Activated naive CD8-positive, alpha-beta T cell treated with anti-CD3 and anti-CD28 coated beads for 36 hours (primary cell): ENCODE measurements around the gene NASP. TPM values are rescaled to one million over a fixed set of nuclear protein-coding genes. Genes with fewer than 3 reads are reported as not detected.

Experiments
- DNase-seq: peaks from one replicate; pipeline ENCODE4 v3.0.0; 2021
- H3K27ac Mint-ChIP-seq: one replicate; pipeline ENCODE4 v1.8.0; 2022; ENCODE audit warnings: mild to moderate bottlenecking, moderate library complexity, mixed read lengths
- H3K27me3 Mint-ChIP-seq: one replicate; pipeline ENCODE4 v1.8.0; 2022; ENCODE audit warnings: mild to moderate bottlenecking, mixed read lengths
- H3K36me3 Mint-ChIP-seq: one replicate; pipeline ENCODE4 v1.8.0; 2021; ENCODE audit warnings: mild to moderate bottlenecking, mixed read lengths
- H3K4me1 Mint-ChIP-seq: one replicate; pipeline ENCODE4 v1.8.0; 2021; ENCODE audit warnings: mixed read lengths
- H3K4me3 Mint-ChIP-seq: one replicate; pipeline ENCODE4 v1.8.0; 2022; ENCODE audit warnings: mild to moderate bottlenecking, moderate library complexity, mixed read lengths
- H3K9me3 Mint-ChIP-seq: one replicate; pipeline ENCODE4 v1.8.0; 2022; ENCODE audit warnings: mixed read lengths
- total RNA-seq, 2 experiments: library from RNA; stranded (reverse); gene quantifications; one replicate each; pipeline ENCODE4 v1.2.3, GENCODE V29; 2021

Gene NASP
- total RNA-seq, 2 experiments from 2014 or later, result 274 to 278 TPM

DNA sequence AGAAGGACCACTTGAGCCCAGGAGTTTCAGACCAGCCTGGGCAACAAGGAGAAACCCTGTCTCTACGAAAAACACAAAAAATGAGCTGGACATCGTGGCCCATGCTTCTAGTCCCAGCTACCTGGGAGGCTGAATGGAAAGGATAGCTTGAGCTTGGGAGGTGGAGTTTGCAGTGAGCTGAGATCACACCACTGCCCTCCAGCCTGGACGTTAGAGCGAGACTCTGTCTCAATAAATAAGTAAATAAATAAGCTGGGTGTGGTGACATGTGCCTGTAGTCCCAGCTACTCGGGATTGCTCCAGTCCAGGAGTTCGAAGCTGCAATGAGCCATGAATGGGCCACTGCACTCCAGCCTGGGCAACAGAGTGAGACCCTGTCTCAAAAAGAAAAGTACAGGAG is 29.6 kb upstream of the NASP start:
- no peaks in the 10 kb centered on the region for H3K27me3 Mint-ChIP-seq
- H3K36me3 Mint-ChIP-seq, result peaks cover 14% of the 10 kb centered on the region
- no peak overlapping the region for H3K4me3 Mint-ChIP-seq
- no peak for DNase-seq
- no peak overlapping the region for H3K27ac Mint-ChIP-seq
- H3K4me1 Mint-ChIP-seq, result peaks cover 24% of the 10 kb centered on the region
- no peaks in the 10 kb centered on the region for H3K9me3 Mint-ChIP-seq

DNA sequence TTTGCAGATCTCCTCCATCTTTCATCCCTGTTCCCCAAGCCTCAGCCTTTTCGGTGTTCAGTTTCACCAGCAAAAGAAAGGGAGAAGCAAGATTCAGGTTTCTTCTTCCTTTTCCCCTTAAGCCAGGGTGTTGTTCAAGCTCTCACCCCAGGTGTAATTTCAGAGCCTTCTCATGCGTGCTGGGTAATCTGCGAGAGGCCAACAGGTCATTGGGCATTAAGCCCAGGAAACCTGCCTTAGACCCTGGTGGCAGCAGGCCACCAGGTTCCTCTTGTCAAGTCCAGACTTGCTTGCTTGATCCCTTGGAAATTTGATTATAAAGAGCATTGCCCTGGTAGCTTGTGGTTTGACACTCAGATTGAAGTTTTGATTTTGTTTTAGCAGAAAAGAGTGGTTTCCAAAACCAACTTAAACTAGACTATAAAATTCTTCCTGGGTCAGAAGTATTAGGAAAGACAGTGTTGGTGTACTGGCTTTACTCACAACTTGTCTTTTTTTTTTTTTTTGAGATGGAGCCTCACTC is 26.4 kb upstream of the NASP start:
- Mint-ChIP-seq H3K27ac (no peak overlapping the region), H3K4me1 (peaks cover 19% of the 10 kb centered on the region), H3K27me3 (no peaks in the 10 kb centered on the region), H3K36me3 (peaks cover 23% of the 10 kb centered on the region), H3K4me3 (no peak overlapping the region), H3K9me3 (no peaks in the 10 kb centered on the region)
- DNase-seq, result no peak

DNA sequence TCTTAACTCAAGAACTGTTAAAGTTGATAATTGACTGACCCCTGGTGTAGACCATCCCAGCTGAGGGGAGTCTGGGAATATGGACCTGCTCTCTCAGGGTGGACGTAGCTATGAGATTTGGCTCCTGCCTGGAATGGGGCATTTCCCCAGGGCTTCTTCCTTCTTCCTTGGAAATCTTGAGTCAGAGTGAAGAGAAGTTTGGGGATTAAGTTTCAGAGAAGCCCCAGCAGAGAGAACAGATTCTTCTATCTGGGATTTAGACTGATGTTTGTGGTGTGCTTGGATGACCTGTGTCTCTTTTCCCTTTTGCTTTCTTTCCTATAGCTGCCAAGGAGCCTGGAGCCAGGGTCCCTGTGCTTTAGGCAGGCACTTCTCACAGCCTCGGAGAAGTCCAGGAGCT is 20.0 kb upstream of the NASP start:
- H3K9me3 Mint-ChIP-seq, result no peaks in the 10 kb centered on the region
- no peaks in the 10 kb centered on the region for H3K27me3 Mint-ChIP-seq
- no peak overlapping the region for H3K27ac Mint-ChIP-seq
- peaks cover 7% of the 10 kb centered on the region for H3K4me1 Mint-ChIP-seq
- DNase-seq, result no peak
- no peak overlapping the region for H3K4me3 Mint-ChIP-seq
- H3K36me3 Mint-ChIP-seq, result peaks cover 31% of the 10 kb centered on the region

DNA sequence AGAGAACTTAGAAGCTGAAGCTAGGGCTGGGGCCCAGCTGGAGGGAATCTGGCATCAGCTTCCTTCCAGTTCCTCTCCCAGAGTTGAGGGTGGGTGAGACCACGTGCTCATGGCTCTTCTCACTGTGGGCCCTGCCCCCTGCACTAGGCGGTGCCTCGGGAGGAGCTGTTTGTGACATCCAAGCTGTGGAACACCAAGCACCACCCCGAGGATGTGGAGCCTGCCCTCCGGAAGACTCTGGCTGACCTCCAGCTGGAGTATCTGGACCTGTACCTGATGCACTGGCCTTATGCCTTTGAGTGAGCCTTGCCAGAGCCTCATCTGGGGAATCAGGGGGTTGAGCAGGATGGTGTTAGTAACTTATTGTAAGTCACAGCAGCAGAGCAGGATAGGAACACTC is 17.1 kb upstream of the NASP start:
- Mint-ChIP-seq H3K9me3 (no peaks in the 10 kb centered on the region), H3K36me3 (peaks cover 25% of the 10 kb centered on the region), H3K27me3 (no peaks in the 10 kb centered on the region), H3K27ac (no peak overlapping the region), H3K4me1 (peaks cover 4% of the 10 kb centered on the region), H3K4me3 (no peak overlapping the region)
- DNase-seq, result no peak

DNA sequence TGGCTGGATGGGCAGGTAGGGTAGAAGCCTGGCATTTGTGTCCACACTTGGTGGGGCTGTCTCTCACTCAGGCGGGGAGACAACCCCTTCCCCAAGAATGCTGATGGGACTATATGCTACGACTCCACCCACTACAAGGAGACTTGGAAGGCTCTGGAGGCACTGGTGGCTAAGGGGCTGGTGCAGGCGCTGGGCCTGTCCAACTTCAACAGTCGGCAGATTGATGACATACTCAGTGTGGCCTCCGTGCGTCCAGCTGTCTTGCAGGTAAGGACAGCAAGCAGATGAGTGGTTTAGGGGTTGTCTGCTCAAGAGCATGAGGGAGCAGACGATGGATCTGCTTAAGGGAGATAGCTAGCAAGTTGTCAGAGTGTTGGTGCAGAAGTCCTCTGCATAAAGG is 15.9 kb upstream of the NASP start:
- H3K4me3 Mint-ChIP-seq, result no peak overlapping the region
- peaks cover 22% of the 10 kb centered on the region for H3K36me3 Mint-ChIP-seq
- DNase-seq, result no peak
- no peaks in the 10 kb centered on the region for H3K9me3 Mint-ChIP-seq
- H3K4me1 Mint-ChIP-seq, result peaks cover 2% of the 10 kb centered on the region
- H3K27me3 Mint-ChIP-seq, result no peaks in the 10 kb centered on the region
- no peak overlapping the region for H3K27ac Mint-ChIP-seq

DNA sequence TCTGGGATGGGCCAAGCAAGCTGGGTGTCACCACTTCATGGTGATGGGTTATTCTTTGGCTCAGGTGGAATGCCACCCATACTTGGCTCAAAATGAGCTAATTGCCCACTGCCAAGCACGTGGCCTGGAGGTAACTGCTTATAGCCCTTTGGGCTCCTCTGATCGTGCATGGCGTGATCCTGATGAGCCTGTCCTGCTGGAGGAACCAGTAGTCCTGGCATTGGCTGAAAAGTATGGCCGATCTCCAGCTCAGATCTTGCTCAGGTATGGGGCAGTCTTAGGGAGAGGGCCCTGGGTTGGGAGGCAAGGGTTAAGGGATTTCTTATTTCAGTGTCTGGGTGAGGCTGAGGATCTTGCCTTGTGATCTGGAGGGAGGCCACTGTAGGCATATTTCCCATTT is 15.4 kb upstream of the NASP start:
- Mint-ChIP-seq H3K4me3 (no peak overlapping the region), H3K27me3 (no peaks in the 10 kb centered on the region), H3K9me3 (no peaks in the 10 kb centered on the region), H3K36me3 (peaks cover 18% of the 10 kb centered on the region), H3K4me1 (peaks cover 2% of the 10 kb centered on the region), H3K27ac (no peak overlapping the region)
- no peak for DNase-seq

DNA sequence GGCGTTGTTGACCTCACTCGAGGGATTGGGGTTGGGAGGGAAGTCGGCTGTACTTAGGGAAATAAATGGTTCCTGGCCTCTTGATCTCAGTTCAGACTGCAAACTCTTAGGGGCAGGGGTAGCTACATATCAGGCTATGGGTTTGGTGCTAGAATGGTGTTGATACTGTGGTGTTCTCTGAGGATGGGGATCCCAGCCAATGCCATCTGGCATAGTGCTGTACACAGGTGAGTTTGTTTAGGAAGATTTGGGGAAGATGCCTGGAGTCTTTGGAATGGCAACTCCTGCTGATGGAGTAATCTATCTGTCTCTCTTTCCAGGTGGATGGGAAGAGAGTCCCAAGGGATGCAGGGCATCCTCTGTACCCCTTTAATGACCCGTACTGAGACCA is 14.3 kb upstream of the NASP start:
- no peaks in the 10 kb centered on the region for H3K27me3 Mint-ChIP-seq
- H3K4me3 Mint-ChIP-seq, result no peak overlapping the region
- peaks cover 2% of the 10 kb centered on the region for H3K4me1 Mint-ChIP-seq
- H3K9me3 Mint-ChIP-seq, result no peaks in the 10 kb centered on the region
- no peak overlapping the region for H3K27ac Mint-ChIP-seq
- peaks cover 10% of the 10 kb centered on the region for H3K36me3 Mint-ChIP-seq
- DNase-seq, result no peak

DNA sequence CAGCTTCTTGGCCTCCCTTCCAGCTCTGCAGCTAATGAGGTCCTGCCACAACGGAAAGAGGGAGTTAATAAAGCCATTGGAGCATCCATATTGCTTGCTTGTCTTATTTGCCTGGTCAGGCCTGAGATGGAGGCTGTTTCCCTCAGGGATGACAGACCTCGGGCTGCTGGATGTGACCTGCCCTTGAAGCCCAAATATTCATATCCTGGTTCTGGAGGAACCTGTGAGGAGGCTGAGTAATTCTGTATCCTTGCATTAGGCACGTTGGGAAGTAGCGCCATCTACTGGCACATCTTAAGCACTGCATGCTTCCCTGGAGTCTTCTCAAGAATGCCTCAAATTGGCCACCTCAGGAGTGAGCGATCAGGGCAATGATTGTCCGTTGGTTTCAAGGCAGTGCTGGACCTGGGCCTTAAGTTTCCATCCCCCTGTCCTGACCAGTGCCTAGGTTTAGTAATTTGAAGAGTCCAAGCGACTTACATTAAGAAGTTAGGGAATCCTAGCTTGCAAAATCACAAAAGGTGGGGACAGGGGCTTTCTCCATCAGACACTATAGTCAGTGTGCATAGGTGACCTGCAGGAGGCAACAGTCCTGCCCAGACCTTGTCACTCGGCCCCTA is 13.8 kb upstream of the NASP start:
- Mint-ChIP-seq H3K27me3 (no peaks in the 10 kb centered on the region), H3K36me3 (peaks cover 10% of the 10 kb centered on the region), H3K9me3 (no peaks in the 10 kb centered on the region), H3K4me1 (peaks cover 2% of the 10 kb centered on the region), H3K4me3 (no peak overlapping the region), H3K27ac (no peak overlapping the region)
- DNase-seq, result peak; percentile 54

DNA sequence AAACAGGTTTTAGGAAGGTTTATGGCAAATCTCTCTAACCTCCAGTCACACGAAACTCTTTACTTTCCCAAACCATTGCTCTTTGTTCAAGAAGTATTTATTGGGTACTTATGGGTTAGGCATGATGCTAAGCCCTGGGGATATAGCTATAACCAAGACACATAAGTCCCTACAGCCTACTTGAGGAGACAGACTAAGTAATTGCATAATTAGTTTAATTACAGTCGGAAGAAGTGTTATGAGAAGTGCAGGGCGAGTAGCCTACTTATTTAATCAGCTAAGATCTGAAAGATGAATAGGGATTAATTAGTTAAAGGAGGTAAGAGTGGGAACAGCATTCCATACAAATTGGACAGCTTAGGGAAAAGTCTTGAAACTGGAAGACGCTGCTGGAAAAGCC is 13.2 kb upstream of the NASP start:
- Mint-ChIP-seq H3K27ac (no peak overlapping the region), H3K36me3 (peaks cover 10% of the 10 kb centered on the region), H3K4me3 (no peak overlapping the region), H3K27me3 (no peaks in the 10 kb centered on the region), H3K9me3 (no peaks in the 10 kb centered on the region), H3K4me1 (peaks cover 2% of the 10 kb centered on the region)
- DNase-seq, result no peak

DNA sequence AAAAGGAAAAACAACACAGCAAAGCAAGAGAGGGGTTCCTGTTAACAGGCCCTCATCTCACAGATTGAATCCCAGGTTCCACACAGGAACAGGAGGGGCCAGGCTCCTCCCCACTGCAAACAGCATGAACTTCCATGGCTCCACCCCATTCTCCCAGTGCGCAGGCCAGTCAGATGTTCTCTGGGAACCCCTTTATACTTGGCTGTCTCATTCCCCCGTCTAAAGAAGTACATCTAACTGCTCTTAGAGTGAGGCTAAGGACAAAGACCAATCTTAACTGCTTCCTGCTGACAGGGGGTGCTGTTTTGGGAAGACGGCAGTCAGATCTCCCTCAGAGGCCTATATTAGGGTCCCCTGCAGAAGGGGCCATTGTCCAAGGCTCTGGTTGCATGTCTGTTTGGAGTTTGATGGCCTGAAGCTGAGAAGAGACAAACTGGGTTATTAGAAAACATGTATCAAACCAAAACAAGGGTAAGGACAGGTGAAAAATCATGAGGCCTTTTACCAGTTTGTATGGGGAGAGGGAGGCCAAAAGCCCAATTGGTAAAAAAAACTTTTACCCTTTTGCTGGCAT is 10.5 kb upstream of the NASP start:
- H3K27ac Mint-ChIP-seq, result no peak overlapping the region
- no peaks in the 10 kb centered on the region for H3K9me3 Mint-ChIP-seq
- H3K27me3 Mint-ChIP-seq, result no peaks in the 10 kb centered on the region
- H3K4me3 Mint-ChIP-seq, result no peak overlapping the region
- H3K4me1 Mint-ChIP-seq, result peaks cover 2% of the 10 kb centered on the region
- peaks cover 5% of the 10 kb centered on the region for H3K36me3 Mint-ChIP-seq
- DNase-seq, result no peak

DNA sequence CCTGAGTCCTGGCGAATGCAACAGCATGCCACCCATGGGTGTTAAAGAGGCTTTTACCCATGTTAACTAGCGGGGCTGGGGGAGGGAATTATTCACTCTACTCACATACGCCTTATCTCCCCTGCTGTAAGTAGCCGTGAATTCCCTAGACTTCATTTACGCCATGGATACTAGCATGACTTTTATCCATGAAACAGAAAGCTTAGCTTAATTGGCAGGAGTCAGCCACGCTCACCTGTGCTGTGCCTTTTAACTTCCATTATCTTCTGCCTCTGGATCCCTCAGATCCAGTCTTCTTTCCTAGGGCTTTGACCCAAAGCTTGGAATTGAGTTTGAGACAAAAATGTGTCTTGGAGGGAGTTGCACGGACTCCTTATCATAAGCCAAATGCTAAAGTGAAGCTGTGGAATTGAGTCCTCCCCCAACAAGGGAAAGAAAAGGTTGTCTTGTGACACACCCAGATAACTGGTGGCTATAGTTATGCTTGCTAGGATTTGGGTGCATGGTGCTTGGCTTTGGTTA is 9.7 kb upstream of the NASP start:
- H3K4me1 Mint-ChIP-seq, result peaks cover 2% of the 10 kb centered on the region
- H3K27ac Mint-ChIP-seq, result no peak overlapping the region
- no peak for DNase-seq
- no peak overlapping the region for H3K4me3 Mint-ChIP-seq
- no peaks in the 10 kb centered on the region for H3K9me3 Mint-ChIP-seq
- H3K27me3 Mint-ChIP-seq, result no peaks in the 10 kb centered on the region
- peaks cover 5% of the 10 kb centered on the region for H3K36me3 Mint-ChIP-seq

DNA sequence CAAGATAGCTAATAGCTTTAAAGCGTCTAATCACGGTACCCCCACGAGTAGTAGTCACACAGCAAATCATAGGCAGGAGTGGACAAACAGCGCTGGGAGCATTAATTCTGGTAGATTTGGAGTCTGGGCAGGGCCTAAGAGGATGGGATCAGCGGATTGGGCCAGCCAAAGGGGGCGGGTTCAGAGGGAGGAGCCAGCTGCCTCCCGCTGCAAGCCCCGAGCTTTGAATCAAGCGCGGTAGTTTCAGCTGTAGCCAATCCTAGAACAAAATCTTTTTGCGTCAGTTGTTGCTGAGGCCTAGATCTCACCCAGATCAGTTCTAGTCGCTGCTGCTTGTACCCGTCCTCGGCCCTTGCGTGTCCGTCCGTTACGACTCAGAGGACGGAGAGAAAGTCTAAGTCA is 576 bp upstream of the NASP start:
- H3K27me3 Mint-ChIP-seq, result no peaks in the 10 kb centered on the region
- H3K4me3 Mint-ChIP-seq, result peak overlapping the region; percentile 99
- no peaks in the 10 kb centered on the region for H3K9me3 Mint-ChIP-seq
- peaks cover 23% of the 10 kb centered on the region for H3K4me1 Mint-ChIP-seq
- peak overlapping the region; percentile 100 for H3K27ac Mint-ChIP-seq
- H3K36me3 Mint-ChIP-seq, result peaks cover 25% of the 10 kb centered on the region
- peak; percentile 95 for DNase-seq

DNA sequence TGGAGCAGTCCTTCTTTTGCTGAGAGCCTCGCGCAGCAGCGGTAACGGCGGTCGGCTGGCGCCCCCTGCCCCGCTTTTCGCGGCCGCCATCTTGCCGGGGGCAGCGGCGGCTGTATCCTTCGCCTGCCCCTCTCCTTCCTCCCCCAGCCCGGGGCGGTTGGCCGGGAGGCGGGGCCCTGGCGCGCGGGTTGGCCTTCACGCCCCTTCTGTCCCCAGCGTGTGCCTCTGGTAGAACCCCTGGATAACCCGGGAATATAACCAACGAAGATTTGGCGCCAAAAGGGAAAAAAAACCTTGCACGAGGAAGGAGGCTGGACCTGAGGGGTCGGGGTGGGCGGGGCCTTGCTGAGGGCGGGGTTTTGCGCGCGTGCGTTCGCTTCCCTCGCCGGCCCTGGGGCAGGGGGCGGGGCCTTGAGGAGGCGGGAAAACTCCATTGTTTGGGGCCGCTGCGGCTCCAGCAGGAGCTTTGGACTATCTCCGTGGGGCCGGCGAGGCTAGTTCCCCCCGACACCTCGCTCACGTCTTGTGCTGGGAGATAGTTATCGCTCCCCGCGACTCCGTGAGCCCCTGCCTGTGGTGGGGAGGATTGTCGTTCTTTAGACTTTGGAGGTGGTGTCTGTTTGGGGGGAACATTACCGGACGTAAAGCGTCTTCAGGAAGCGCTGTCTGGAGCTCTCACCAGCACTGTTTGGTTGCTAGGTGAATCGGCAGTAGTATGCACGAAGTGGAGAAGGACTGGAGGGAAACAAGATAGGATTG is 689 bp downstream of the NASP start:
- peak; percentile 89 for DNase-seq
- Mint-ChIP-seq H3K9me3 (no peaks in the 10 kb centered on the region), H3K36me3 (peaks cover 30% of the 10 kb centered on the region), H3K4me1 (peaks cover 31% of the 10 kb centered on the region), H3K27ac (peak overlapping the region; percentile 100), H3K4me3 (peak overlapping the region; percentile 99), H3K27me3 (no peaks in the 10 kb centered on the region)

DNA sequence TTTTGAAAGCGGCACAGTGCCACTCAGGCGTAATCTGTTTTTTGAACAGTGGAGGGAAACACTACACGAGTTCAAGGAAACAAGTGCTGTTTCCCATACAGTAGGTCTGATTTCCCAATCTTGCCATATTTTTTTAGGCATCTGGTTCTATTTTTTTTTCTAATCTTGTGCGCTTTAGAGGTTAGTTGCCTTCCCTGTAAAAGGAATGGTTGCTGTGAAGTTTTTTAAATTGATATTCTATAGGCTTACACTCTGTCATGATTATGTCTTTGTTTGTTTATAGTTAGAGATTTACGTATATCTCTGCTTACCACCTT is 1.2 kb downstream of the NASP start:
- Mint-ChIP-seq H3K27me3 (no peaks in the 10 kb centered on the region), H3K4me1 (peaks cover 32% of the 10 kb centered on the region), H3K36me3 (peaks cover 30% of the 10 kb centered on the region), H3K9me3 (no peaks in the 10 kb centered on the region), H3K4me3 (peak overlapping the region; percentile 99), H3K27ac (peak overlapping the region; percentile 100)
- no peak for DNase-seq

DNA sequence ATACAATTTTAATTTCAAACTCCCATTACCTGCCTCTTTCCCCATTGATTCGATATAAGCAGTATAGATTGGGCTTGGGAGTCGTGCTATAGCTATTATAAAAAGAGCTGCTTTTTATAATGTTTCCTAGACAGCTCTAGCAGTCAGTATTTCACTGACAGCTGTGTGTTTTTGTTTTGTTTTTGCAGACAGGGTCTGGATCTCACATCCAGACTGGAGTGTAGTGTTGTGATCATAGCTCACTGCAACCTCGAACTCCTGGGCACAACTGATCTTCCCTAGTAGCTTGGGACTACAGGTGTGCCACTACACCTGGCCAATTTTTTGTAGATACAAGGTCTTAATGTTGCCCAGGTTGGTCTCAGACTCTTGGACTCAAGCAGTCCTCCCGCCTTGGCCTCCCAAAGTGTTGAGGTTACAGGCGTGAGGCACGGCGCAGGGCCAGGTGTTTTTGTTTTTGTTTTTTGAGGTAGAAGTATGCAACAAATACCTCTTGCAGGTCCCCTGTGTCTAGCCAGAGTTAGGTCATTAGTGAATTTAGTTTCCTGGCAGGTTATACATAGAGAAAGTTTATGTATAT is 1.7 kb downstream of the NASP start:
- no peak for DNase-seq
- H3K27me3 Mint-ChIP-seq, result no peaks in the 10 kb centered on the region
- peak overlapping the region; percentile 100 for H3K27ac Mint-ChIP-seq
- H3K4me3 Mint-ChIP-seq, result peak overlapping the region; percentile 99
- H3K9me3 Mint-ChIP-seq, result no peaks in the 10 kb centered on the region
- peaks cover 30% of the 10 kb centered on the region for H3K36me3 Mint-ChIP-seq
- peaks cover 33% of the 10 kb centered on the region for H3K4me1 Mint-ChIP-seq
